ENCODE results near the gene SLC38A5.

Gene SLC38A5

DNA sequence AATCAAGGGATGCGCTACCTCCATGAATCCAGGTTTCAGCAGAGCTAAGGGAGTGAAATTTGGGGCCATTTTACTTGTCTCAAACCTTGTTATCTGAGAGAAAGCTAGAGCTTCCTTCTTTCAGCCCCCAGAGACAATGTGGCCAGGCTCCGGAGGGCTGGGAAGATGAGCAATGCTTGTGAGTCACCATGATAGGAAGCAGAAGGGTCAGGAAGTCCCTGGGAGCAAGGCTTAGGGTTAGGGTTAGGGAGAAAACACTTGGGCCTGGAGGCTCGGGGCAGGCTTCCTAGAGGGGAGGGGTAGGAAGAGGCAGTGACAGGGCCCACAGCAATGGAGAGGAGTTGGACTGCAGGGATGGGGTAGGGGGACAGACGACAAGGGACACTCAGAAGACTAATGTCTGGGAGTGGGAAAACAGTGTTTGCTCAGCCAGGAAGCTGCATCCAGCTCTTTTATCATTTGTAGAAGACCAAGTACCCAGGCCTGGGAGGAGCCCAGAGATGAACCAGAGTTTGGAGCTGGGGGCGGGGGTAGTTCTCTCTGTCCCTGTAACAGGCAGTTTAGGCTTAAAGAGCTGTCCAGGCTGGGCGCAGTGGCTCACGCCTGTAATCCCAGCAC is 22.3 kb upstream of the SLC38A5 start:
- no CpG with 5 or more reads among the region's 7 CpGs for WGBS, 2 donors (ENCODE audit: extremely low coverage in 2 of 2, insufficient read length in 2 of 2, insufficient replicate concordance in 1 of 2)
- Histone ChIP-seq H2AK5ac (ENCODE audit: low read depth, low read length) (no peak overlapping the region), H3K4me2 (ENCODE audit: insufficient read depth, low read length, poor library complexity, severe bottlenecking) (no peak overlapping the region), H3K23ac (ENCODE audit: low read depth, low read length, poor library complexity) (no peak overlapping the region), H3K9ac (ENCODE audit: low read depth, low read length, poor library complexity) (no peak overlapping the region), H2BK120ac (ENCODE audit: low read depth, low read length) (no peak overlapping the region), H3K4me3 (ENCODE audit: low read length in 2 of 2) (no peak overlapping the region), H2BK5ac (ENCODE audit: low read length) (no peak overlapping the region), H3K27ac (replicated peaks; ENCODE audit: low read length) (no peak overlapping the region), H4K91ac (ENCODE audit: low read depth, low read length, poor library complexity) (no peak overlapping the region), H3K9me3 (replicated peaks in 1 of 2; ENCODE audit: control insufficient read depth in 2 of 2, insufficient read depth in 1 of 2, low read depth in 1 of 2, low read length in 2 of 2) (no peaks in the 10 kb centered on the region), H2BK12ac (ENCODE audit: low read length) (no peak overlapping the region), H4K8ac (ENCODE audit: low read depth, low read length) (no peak overlapping the region), H3K36me3 (replicated peaks in 1 of 2; ENCODE audit: control insufficient read depth in 2 of 2, insufficient read depth in 2 of 2, low read length in 2 of 2) (peaks cover 0 to 4% of the 10 kb centered on the region in 2 donors), H3K14ac (ENCODE audit: low read length) (no peak overlapping the region), H3K79me1 (ENCODE audit: low read depth, low read length) (no peaks in the 10 kb centered on the region), H2BK15ac (ENCODE audit: low read length) (no peak overlapping the region), H2AFZ (ENCODE audit: low read length) (peak overlapping the region; percentile 43), H3K18ac (ENCODE audit: low read length) (no peak overlapping the region), H3K4me1 (ENCODE audit: control insufficient read depth in 2 of 2, insufficient read depth in 1 of 2, low read depth in 1 of 2, low read length in 2 of 2) (no peaks in the 10 kb centered on the region), H3K27me3 (ENCODE audit: control insufficient read depth in 3 of 3, insufficient read depth in 3 of 3, low read depth in 1 of 3, low read length in 3 of 3) (no peaks in the 10 kb centered on the region), H3K4ac (ENCODE audit: low read length) (no peak overlapping the region)
- no peak for DNase-seq (ENCODE audit: low spot score)

DNA sequence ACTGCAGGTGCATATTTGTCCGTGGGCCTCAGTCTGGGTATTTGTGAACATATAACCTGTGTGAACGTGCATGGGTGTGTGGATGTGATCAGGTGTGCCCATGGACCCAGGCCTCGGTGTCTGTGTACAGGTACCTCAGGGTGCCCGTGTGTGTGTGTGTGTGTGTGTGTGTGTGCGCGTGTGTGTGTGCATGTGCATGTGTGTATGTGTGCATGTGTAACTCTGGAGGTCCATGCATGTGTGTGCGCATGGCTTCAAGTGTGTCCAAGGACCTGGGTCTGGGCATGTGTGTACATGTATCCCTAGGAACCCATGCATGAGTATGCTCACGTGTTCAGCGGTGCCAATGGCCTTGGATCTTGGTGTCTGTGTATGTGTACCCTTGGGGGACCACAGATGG is 21.7 kb upstream of the SLC38A5 start:
- Histone ChIP-seq H2BK5ac (ENCODE audit: low read length) (no peak overlapping the region), H3K27me3 (ENCODE audit: control insufficient read depth in 3 of 3, insufficient read depth in 3 of 3, low read depth in 1 of 3, low read length in 3 of 3) (no peaks in the 10 kb centered on the region), H3K4me1 (ENCODE audit: control insufficient read depth in 2 of 2, insufficient read depth in 1 of 2, low read depth in 1 of 2, low read length in 2 of 2) (no peaks in the 10 kb centered on the region), H3K27ac (replicated peaks; ENCODE audit: low read length) (no peak overlapping the region), H2BK120ac (ENCODE audit: low read depth, low read length) (no peak overlapping the region), H2AFZ (ENCODE audit: low read length) (no peak overlapping the region), H3K4me2 (ENCODE audit: insufficient read depth, low read length, poor library complexity, severe bottlenecking) (no peak overlapping the region), H2BK15ac (ENCODE audit: low read length) (no peak overlapping the region), H4K8ac (ENCODE audit: low read depth, low read length) (no peak overlapping the region), H3K9me3 (replicated peaks in 1 of 2; ENCODE audit: control insufficient read depth in 2 of 2, insufficient read depth in 1 of 2, low read depth in 1 of 2, low read length in 2 of 2) (no peaks in the 10 kb centered on the region), H3K18ac (ENCODE audit: low read length) (no peak overlapping the region), H3K23ac (ENCODE audit: low read depth, low read length, poor library complexity) (no peak overlapping the region), H3K4me3 (ENCODE audit: low read length in 2 of 2) (no peak overlapping the region), H2BK12ac (ENCODE audit: low read length) (no peak overlapping the region), H4K91ac (ENCODE audit: low read depth, low read length, poor library complexity) (no peak overlapping the region), H3K9ac (ENCODE audit: low read depth, low read length, poor library complexity) (peak overlapping the region; percentile 4), H3K79me1 (ENCODE audit: low read depth, low read length) (no peaks in the 10 kb centered on the region), H2AK5ac (ENCODE audit: low read depth, low read length) (no peak overlapping the region), H3K14ac (ENCODE audit: low read length) (no peak overlapping the region), H3K4ac (ENCODE audit: low read length) (no peak overlapping the region), H3K36me3 (replicated peaks in 1 of 2; ENCODE audit: control insufficient read depth in 2 of 2, insufficient read depth in 2 of 2, low read length in 2 of 2) (peaks cover 3 to 8% of the 10 kb centered on the region in 2 donors)
- no peak for DNase-seq (ENCODE audit: low spot score)
- WGBS, 2 donors (ENCODE audit: extremely low coverage in 2 of 2, insufficient read length in 2 of 2, insufficient replicate concordance in 1 of 2): no CpG with 5 or more reads among the region's 9 CpGs

- WGBS, 2 donors (ENCODE audit: extremely low coverage in 2 of 2, insufficient read length in 2 of 2, insufficient replicate concordance in 1 of 2): no CpG with 5 or more reads among the region's 8 CpGs
- H4K91ac ChIP-seq (ENCODE audit: low read depth, low read length, poor library complexity): no peak overlapping the region
- H3K4me3 ChIP-seq (ENCODE audit: low read length in 2 of 2): no peak overlapping the region
- no peak overlapping the region for H2BK120ac ChIP-seq (ENCODE audit: low read depth, low read length)
- no peak overlapping the region for H3K9ac ChIP-seq (ENCODE audit: low read depth, low read length, poor library complexity)
- H3K27me3 ChIP-seq (ENCODE audit: control insufficient read depth in 3 of 3, insufficient read depth in 3 of 3, low read depth in 1 of 3, low read length in 3 of 3): no peaks in the 10 kb centered on the region
- no peak overlapping the region for H3K4me2 ChIP-seq (ENCODE audit: insufficient read depth, low read length, poor library complexity, severe bottlenecking)
- no peak overlapping the region for H4K8ac ChIP-seq (ENCODE audit: low read depth, low read length)
- DNase-seq (ENCODE audit: low spot score): no peak
- no peaks in the 10 kb centered on the region for H3K4me1 ChIP-seq (ENCODE audit: control insufficient read depth in 2 of 2, insufficient read depth in 1 of 2, low read depth in 1 of 2, low read length in 2 of 2)
- peaks cover 3 to 8% of the 10 kb centered on the region in 2 donors for H3K36me3 ChIP-seq (replicated peaks in 1 of 2; ENCODE audit: control insufficient read depth in 2 of 2, insufficient read depth in 2 of 2, low read length in 2 of 2)
- H2BK5ac ChIP-seq (ENCODE audit: low read length): no peak overlapping the region
- no peak overlapping the region for H3K4ac ChIP-seq (ENCODE audit: low read length)
- no peak overlapping the region for H2AK5ac ChIP-seq (ENCODE audit: low read depth, low read length)
- H3K9me3 ChIP-seq (replicated peaks in 1 of 2; ENCODE audit: control insufficient read depth in 2 of 2, insufficient read depth in 1 of 2, low read depth in 1 of 2, low read length in 2 of 2): no peaks in the 10 kb centered on the region
- no peak overlapping the region for H2BK12ac ChIP-seq (ENCODE audit: low read length)
- H2AFZ ChIP-seq (ENCODE audit: low read length): no peak overlapping the region
- H3K79me1 ChIP-seq (ENCODE audit: low read depth, low read length): no peaks in the 10 kb centered on the region
- no peak overlapping the region for H2BK15ac ChIP-seq (ENCODE audit: low read length)
- H3K14ac ChIP-seq (ENCODE audit: low read length): no peak overlapping the region
- no peak overlapping the region for H3K27ac ChIP-seq (replicated peaks; ENCODE audit: low read length)
- no peak overlapping the region for H3K23ac ChIP-seq (ENCODE audit: low read depth, low read length, poor library complexity)
- no peak overlapping the region for H3K18ac ChIP-seq (ENCODE audit: low read length)
Measured at GRCh38 chrX:48490661-48491060, 20.6 kb upstream of the SLC38A5 start.

- no peak overlapping the region for H2BK5ac ChIP-seq (ENCODE audit: low read length)
- peaks cover 3 to 12% of the 10 kb centered on the region in 2 donors for H3K36me3 ChIP-seq (replicated peaks in 1 of 2; ENCODE audit: control insufficient read depth in 2 of 2, insufficient read depth in 2 of 2, low read length in 2 of 2)
- no peak overlapping the region for H2AFZ ChIP-seq (ENCODE audit: low read length)
- no peak overlapping the region for H3K4ac ChIP-seq (ENCODE audit: low read length)
- no peak overlapping the region for H2BK15ac ChIP-seq (ENCODE audit: low read length)
- no peak overlapping the region for H2BK12ac ChIP-seq (ENCODE audit: low read length)
- H2BK120ac ChIP-seq (ENCODE audit: low read depth, low read length): no peak overlapping the region
- H3K27ac ChIP-seq (replicated peaks; ENCODE audit: low read length): no peak overlapping the region
- no peak overlapping the region for H3K4me2 ChIP-seq (ENCODE audit: insufficient read depth, low read length, poor library complexity, severe bottlenecking)
- no peak overlapping the region for H3K23ac ChIP-seq (ENCODE audit: low read depth, low read length, poor library complexity)
- no peak overlapping the region for H4K8ac ChIP-seq (ENCODE audit: low read depth, low read length)
- H3K18ac ChIP-seq (ENCODE audit: low read length): no peak overlapping the region
- no peak overlapping the region for H4K91ac ChIP-seq (ENCODE audit: low read depth, low read length, poor library complexity)
- no CpG with 5 or more reads among the region's 2 CpGs for WGBS, 2 donors (ENCODE audit: extremely low coverage in 2 of 2, insufficient read length in 2 of 2, insufficient replicate concordance in 1 of 2)
- H3K4me1 ChIP-seq (ENCODE audit: control insufficient read depth in 2 of 2, insufficient read depth in 1 of 2, low read depth in 1 of 2, low read length in 2 of 2): no peaks in the 10 kb centered on the region
- no peak for DNase-seq (ENCODE audit: low spot score)
- no peak overlapping the region for H2AK5ac ChIP-seq (ENCODE audit: low read depth, low read length)
- H3K14ac ChIP-seq (ENCODE audit: low read length): no peak overlapping the region
- H3K4me3 ChIP-seq (ENCODE audit: low read length in 2 of 2): no peak overlapping the region
- no peaks in the 10 kb centered on the region for H3K27me3 ChIP-seq (ENCODE audit: control insufficient read depth in 3 of 3, insufficient read depth in 3 of 3, low read depth in 1 of 3, low read length in 3 of 3)
- H3K9ac ChIP-seq (ENCODE audit: low read depth, low read length, poor library complexity): no peak overlapping the region
- no peaks in the 10 kb centered on the region for H3K9me3 ChIP-seq (replicated peaks in 1 of 2; ENCODE audit: control insufficient read depth in 2 of 2, insufficient read depth in 1 of 2, low read depth in 1 of 2, low read length in 2 of 2)
- H3K79me1 ChIP-seq (ENCODE audit: low read depth, low read length): no peaks in the 10 kb centered on the region
Measured at GRCh38 chrX:48489892-48490291, 19.8 kb upstream of the SLC38A5 start.

Measured in neuronal stem cell (in vitro differentiated cells).